Epithelial cell of proximal tubule (primary cell): ENCODE data around the gene PPP1R14C. TPM values are rescaled to one million over a fixed set of nuclear protein-coding genes. Genes with fewer than 3 reads are reported as not detected.

Experiments used
- DNase-seq: peaks from one replicate; pipeline ENCODE4 v3.0.0-alpha.2; 2011; ENCODE audit warnings: low read depth
- H3K4me3 ChIP-seq: 2 replicates; pipeline ENCODE4 v1.5.1; 2011; ENCODE audit warnings: low read depth, mild to moderate bottlenecking, low read length
- CTCF ChIP-seq: conservative IDR thresholded peaks from 2 replicates; pipeline ENCODE4 v1.5.1; 2012; ENCODE audit warnings: low read depth, mild to moderate bottlenecking, low read length
- total RNA-seq: library from RNA; depleted of rRNA; stranded (reverse); fragments of >200 nt; gene quantifications from 2 replicates; pipeline ENCODE4 v1.2.3, GENCODE V29; 2015

PPP1R14C gene
- total RNA-seq, 1 donor from 2014 or later: 27.0 TPM

GRCh38 chr6:150281767-150282166 lies 138.9 kb downstream of the PPP1R14C start:
- no peak for DNase-seq
- no peak for TF ChIP-seq CTCF
- no peak overlapping the region for H3K4me3 ChIP-seq

GRCh38 chr6:150282806-150283205 lies 140.0 kb downstream of the PPP1R14C start:
- no peak for TF ChIP-seq CTCF
- no peak for DNase-seq
- no peak overlapping the region for H3K4me3 ChIP-seq

- DNase-seq: no peak
- TF ChIP-seq CTCF: no peak
- no peak overlapping the region for H3K4me3 ChIP-seq
Measured at GRCh38 chr6:150286460-150286859, 143.6 kb downstream of the PPP1R14C start.

GRCh38 chr6:150286912-150287311 lies 144.1 kb downstream of the PPP1R14C start:
- H3K4me3 ChIP-seq: no peak overlapping the region
- DNase-seq: no peak
- TF ChIP-seq CTCF: no peak

GRCh38 chr6:150288456-150288855 lies 145.6 kb downstream of the PPP1R14C start:
- no peak overlapping the region for H3K4me3 ChIP-seq
- no peak for DNase-seq
- no peak for TF ChIP-seq CTCF

- no peak for DNase-seq
- TF ChIP-seq CTCF: no peak
- no peak overlapping the region for H3K4me3 ChIP-seq
Measured at GRCh38 chr6:150289454-150290071, 146.7 kb downstream of the PPP1R14C start.

GRCh38 chr6:150290429-150290828 lies 147.6 kb downstream of the PPP1R14C start:
- no peak overlapping the region for H3K4me3 ChIP-seq
- DNase-seq: no peak
- no peak for TF ChIP-seq CTCF
